AG10803 (cell line): ENCODE results near the gene SYNJ2.

ENCODE experiments used
- DNase-seq: peaks from one replicate; pipeline ENCODE4 v3.0.0; 2010; ENCODE audit warnings: low read depth
- H3K4me3 ChIP-seq: 2 replicates; pipeline ENCODE4 v1.5.1; 2011; ENCODE audit warnings: mild to moderate bottlenecking, low read length, control low read depth
- TF ChIP-seq, protein P1 (sequence below): conservative IDR thresholded peaks from 2 replicates; pipeline ENCODE4 v1.5.1; 2011; ENCODE audit warnings: mild to moderate bottlenecking, low read length, control low read depth, inconsistent platforms

SYNJ2 gene

DNA sequence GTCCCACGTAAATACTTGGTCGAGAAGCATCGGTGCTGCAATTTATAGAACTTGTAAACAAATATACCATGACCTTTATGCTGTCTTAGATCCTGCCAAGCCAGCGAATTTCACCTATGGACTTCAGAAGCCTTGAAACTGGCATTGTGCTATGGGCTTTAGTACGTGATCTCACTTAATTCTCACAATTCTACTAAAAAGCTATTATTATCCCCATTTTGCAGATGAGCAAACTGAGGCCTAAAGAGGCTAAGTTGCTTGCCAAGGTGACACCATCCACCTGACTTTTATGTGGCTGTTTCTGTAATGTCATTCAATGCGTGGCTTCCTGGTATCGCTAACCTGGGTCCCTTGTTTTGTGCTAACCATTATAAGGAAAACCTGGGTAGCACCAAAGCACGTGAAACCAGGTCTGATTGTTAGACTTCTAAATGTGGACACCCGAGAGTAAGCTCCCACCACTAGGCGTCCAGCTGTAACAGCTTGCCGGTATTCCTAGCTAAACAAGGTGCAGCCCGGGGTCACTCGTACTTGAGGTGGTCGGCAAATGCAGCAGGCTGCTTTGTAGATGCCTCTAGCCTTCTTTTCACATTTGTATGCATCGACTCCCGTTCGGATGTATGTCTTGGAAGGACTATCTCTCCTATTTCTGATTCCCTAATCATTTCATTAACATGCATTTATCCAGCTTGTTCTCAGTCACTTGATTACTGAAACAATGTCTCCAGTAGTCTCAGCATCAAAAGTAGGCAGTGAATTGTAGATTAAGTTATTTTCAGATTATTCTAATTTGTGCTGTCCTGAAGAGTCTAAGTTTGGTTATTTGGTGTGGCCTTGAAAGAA, 1.1 kb downstream of the SYNJ2 start:
- TF ChIP-seq, protein P1, sequence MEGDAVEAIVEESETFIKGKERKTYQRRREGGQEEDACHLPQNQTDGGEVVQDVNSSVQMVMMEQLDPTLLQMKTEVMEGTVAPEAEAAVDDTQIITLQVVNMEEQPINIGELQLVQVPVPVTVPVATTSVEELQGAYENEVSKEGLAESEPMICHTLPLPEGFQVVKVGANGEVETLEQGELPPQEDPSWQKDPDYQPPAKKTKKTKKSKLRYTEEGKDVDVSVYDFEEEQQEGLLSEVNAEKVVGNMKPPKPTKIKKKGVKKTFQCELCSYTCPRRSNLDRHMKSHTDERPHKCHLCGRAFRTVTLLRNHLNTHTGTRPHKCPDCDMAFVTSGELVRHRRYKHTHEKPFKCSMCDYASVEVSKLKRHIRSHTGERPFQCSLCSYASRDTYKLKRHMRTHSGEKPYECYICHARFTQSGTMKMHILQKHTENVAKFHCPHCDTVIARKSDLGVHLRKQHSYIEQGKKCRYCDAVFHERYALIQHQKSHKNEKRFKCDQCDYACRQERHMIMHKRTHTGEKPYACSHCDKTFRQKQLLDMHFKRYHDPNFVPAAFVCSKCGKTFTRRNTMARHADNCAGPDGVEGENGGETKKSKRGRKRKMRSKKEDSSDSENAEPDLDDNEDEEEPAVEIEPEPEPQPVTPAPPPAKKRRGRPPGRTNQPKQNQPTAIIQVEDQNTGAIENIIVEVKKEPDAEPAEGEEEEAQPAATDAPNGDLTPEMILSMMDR = peak; percentile 66
- peak overlapping the region; percentile 73 for H3K4me3 ChIP-seq
- DNase-seq = peak; percentile 54

DNA sequence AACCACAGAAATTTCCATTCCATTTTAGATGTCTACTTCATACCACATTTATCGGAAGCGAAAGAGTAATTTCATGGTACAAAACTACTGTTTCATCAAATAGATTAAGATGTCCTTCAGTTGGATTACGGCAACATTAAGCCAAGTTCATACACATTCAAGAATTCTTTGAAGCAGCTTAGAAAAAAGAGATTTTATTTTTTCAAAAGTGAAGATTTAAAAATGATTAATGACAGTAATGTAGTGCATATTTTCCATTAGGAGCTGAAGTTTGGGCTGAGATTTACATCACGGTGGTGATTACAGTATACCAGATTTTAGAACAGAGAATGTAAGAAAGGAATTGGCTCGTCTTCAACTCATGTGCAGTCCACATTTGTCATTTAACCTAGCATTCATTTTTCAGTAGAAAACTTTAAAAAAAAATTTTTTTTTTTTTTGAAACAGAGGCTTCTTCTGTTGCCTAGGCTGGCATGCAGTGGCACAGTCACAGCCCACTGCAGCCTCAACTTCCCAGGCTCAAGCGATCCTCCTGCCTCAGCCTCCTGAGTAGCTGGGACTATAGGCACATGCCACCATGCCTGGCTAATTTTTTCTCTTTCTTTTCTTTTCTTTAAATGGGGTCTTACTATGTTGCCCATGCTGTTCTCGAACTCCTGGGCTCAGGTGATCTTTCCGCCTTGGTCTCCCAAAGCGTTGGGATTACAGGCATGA, 1.9 kb downstream of the SYNJ2 start:
- DNase-seq = peak; percentile 76

DNA sequence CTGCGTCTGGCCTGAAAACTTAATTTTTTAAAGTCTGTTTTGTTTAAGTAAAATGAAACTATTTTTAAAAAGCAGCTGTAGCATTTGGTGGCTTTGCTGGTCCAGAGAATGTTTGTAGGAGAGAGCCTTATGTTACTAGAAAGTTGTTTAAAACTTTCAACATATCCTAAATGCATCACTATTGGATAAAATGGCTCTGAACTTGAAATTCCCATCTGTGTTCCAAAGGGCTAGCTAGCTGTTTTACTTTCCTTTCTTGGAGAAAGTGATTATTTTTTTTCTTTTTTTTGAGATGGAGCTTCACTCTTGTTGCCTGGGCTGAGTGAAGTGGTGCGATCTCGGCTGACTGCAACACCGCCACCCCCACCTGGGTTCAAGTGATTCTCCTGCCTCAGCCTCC, 2.5 kb downstream of the SYNJ2 start:
- H3K4me3 ChIP-seq = no peak overlapping the region
- DNase-seq = no peak
- TF ChIP-seq, protein P1 = no peak

More for the DNA sequence above, 1.9 kb downstream of the SYNJ2 start:
- TF ChIP-seq, protein P1 = no peak
- peak overlapping the region; percentile 73 for H3K4me3 ChIP-seq

DNA sequence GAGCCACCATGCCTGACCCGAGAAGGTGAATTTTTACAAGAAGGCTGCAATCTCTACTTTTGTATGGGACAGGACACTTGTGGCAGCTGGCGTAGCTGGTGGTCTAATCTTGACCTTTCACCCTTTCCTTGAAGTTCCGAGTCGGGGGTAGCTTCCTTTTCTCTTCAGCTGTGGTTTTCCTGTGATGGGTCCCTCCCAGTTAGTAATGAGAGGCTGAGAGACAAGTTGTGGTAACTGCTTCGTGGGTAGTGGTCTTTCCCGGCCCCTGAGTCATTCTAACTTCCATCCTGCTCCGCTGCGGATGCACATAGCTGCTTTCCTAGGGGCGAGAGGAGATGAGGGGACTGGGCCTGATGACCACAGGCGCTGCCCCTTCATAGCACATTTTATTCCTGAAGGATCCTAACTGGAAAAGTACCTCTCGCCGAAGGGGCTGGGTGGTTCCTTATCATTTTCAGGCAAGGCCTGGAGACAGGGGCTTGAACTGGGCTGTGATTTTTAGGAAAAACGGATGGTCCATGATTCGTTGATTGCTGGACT, 3.1 kb downstream of the SYNJ2 start:
- no peak overlapping the region for H3K4me3 ChIP-seq
- TF ChIP-seq, protein P1 = no peak
- no peak for DNase-seq

DNA sequence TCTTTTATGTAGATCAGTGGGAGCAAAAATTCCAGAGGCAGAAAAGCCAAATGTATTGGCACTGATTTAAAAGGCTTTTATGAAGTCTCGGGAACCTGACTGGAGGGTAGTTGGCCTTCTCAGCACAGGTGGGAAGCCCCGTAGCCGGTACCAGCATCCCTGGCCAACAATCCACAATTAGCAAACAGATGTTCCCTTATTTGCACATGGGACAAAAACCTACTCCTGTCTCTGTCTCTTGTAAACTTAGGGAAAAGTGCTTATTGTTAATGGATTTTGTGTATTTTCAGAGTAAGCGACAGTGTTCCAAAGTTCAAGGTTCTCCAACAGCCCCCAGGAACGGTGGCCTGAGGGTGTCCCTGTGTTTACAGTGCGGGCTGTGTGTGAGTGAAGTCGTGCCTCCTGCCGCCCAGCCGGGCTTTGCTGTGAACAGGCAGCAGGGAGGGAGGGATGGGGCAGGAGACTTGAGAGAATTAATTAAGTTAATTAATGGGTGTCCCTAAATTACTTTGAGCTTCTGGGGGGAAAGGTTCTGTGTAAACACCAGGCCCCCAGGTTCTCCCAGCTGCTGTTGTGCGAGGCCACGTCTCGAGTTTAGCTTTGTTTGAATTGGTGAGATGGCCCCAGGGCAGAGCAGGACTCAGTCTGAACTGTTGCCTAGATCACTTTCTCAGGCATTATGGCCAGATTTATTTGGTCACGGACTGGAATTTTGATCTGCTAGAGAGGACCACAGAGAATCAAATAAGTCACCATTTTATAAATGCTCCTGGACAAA, 3.9 kb downstream of the SYNJ2 start:
- no peak overlapping the region for H3K4me3 ChIP-seq
- no peak for DNase-seq
- TF ChIP-seq, protein P1 = no peak

DNA sequence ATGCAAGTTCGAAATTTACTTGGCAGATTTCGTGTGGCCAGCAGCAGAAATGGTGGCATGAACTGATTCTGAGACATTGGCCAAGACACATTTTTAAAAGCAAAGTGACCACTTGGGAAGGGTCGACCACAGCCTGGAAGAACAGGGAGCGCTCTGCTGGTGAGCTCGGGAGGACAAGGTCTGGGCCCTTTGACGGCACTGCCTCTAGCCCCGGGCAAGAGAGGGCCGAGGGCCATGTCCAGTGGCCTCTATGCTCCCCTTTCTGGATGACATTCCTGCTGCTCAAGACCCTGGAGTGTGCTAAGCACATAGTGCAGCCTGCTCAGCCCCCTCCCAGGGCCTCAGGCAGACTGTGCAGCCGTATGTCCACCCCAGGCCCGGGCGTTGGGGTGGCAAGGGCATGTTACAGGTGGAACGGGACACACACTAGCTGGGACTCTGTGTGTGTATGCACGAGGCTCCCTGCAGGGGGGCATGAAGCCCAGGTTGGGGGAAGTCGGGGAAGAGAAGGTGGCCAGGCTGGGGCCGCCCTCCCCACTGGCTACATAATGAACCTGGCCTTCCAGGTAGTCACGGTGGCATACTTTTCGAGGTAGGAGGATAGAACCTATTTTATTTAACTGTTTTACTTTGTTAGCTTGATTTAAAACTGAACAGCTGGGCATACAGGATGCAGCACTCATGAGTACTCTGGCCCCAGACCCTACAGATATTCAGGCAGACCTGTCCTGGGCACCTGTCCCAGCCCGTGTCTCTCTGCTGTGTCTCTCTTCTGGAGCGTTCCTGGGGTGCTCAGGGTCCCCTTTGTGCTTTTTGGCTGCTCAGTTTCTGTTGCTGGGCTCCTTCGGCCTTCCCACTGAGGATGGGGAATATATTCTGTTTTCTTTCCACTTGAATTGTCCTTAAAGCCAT, 6.4 kb downstream of the SYNJ2 start:
- no peak overlapping the region for H3K4me3 ChIP-seq
- TF ChIP-seq, protein P1 = no peak
- DNase-seq = no peak
